Liver (tissue), 9 donors: ENCODE results near the gene DDB1. TPM values are rescaled to one million over a fixed set of nuclear protein-coding genes. Genes with fewer than 3 reads are reported as not detected.

Experiments used
- DNase-seq: peaks from one replicate; pipeline ENCODE4 v3.0.0-alpha.2; 2017; ENCODE audit warnings: low spot score
- H3K27ac ChIP-seq, 2 donors: one replicate each; pipeline ENCODE4 v1.7.0; 2013; ENCODE audit warnings: inconsistent platforms in 2 of 2, low read length in 2 of 2, control low read depth in 1 of 2, low read depth in 1 of 2, mild to moderate bottlenecking in 1 of 2
- H3K27me3 ChIP-seq, 4 donors: one replicate each; pipeline versions ENCODE4 v1.6.1 to v1.7.0; 2013; ENCODE audit warnings: low read length in 3 of 4, inconsistent platforms in 1 of 4, mild to moderate bottlenecking in 1 of 4, moderate library complexity in 1 of 4; ENCODE audit not compliant: control insufficient read depth in 4 of 4, insufficient read depth in 4 of 4
- H3K36me3 ChIP-seq, 4 donors: one replicate each; pipeline versions ENCODE4 v1.6.1 to v1.7.0; 2013; ENCODE audit warnings: low read length in 3 of 4, mild to moderate bottlenecking in 3 of 4, low read depth in 1 of 4, moderate library complexity in 1 of 4; ENCODE audit not compliant: control insufficient read depth in 4 of 4, insufficient read depth in 3 of 4
- H3K4me1 ChIP-seq, 4 donors: one replicate each; pipeline versions ENCODE4 v1.6.1 to v1.7.0; 2013; ENCODE audit warnings: low read length in 3 of 4, mild to moderate bottlenecking in 3 of 4, moderate library complexity in 1 of 4; ENCODE audit not compliant: control insufficient read depth in 4 of 4, insufficient read depth in 4 of 4
- H3K4me3 ChIP-seq, 3 donors: one replicate each; pipeline versions ENCODE4 v1.6.1 to v1.7.0; 2013; ENCODE audit warnings: low read length in 3 of 3, control low read depth in 1 of 3, low read depth in 1 of 3, mild to moderate bottlenecking in 1 of 3
- H3K9ac ChIP-seq, 2 donors: one replicate each; pipeline ENCODE4 v1.7.0; 2013; ENCODE audit warnings: low read length in 2 of 2, mild to moderate bottlenecking in 2 of 2, moderate library complexity in 2 of 2, control low read depth in 1 of 2, low read depth in 1 of 2
- H3K9me3 ChIP-seq, 4 donors: one replicate each; pipeline versions ENCODE4 v1.6.1 to v1.7.0; 2013; ENCODE audit warnings: low read length in 3 of 4; ENCODE audit not compliant: control insufficient read depth in 4 of 4
- EGR1 ChIP-seq, 2 donors: IDR thresholded peaks; 2 replicates each; pipeline ENCODE4 v1.6.1; 2016 to 2018; ENCODE audit warnings: antibody characterized with exemption in 2 of 2, low read depth in 2 of 2
- FOXA1 ChIP-seq: IDR thresholded peaks from 2 replicates; pipeline ENCODE4 v1.6.1; 2016; ENCODE audit warnings: antibody characterized with exemption
- FOXA2 ChIP-seq: IDR thresholded peaks from 2 replicates; pipeline ENCODE4 v1.6.1; 2016; ENCODE audit warnings: antibody characterized with exemption
- GABPA ChIP-seq, 2 donors: IDR thresholded peaks in 1 of 2; conservative IDR thresholded peaks in 1 of 2; 2 replicates each; pipeline ENCODE4 v1.6.1; 2016; ENCODE audit warnings: antibody characterized with exemption in 2 of 2, mild to moderate bottlenecking in 1 of 2, moderate library complexity in 1 of 2
- HNF4A ChIP-seq, 2 donors: conservative IDR thresholded peaks; 2 replicates each; pipeline ENCODE4 v1.6.1; 2016; ENCODE audit warnings: antibody characterized with exemption in 2 of 2, mild to moderate bottlenecking in 2 of 2
- HNF4G ChIP-seq: IDR thresholded peaks from 2 replicates; pipeline ENCODE4 v1.6.1; 2016; ENCODE audit warnings: antibody characterized with exemption
- JUND ChIP-seq, 2 donors: IDR thresholded peaks; 2 replicates each; pipeline ENCODE4 v1.6.1; 2016; ENCODE audit warnings: antibody characterized with exemption in 2 of 2
- NR2F2 ChIP-seq: IDR thresholded peaks from 2 replicates; pipeline ENCODE4 v1.6.1; 2016; ENCODE audit warnings: antibody characterized with exemption
- RAD21 ChIP-seq, 2 donors: IDR thresholded peaks; 2 replicates each; pipeline ENCODE4 v1.6.1; 2016; ENCODE audit warnings: antibody characterized with exemption in 2 of 2, mild to moderate bottlenecking in 2 of 2
- RXRA ChIP-seq, 2 donors: IDR thresholded peaks; 2 replicates each; pipeline ENCODE4 v1.6.1; 2017 to 2018; ENCODE audit warnings: antibody characterized with exemption in 2 of 2, mild to moderate bottlenecking in 1 of 2
- SP1 ChIP-seq: IDR thresholded peaks from 2 replicates; pipeline ENCODE4 v1.6.1; 2018; ENCODE audit warnings: antibody characterized with exemption, mild to moderate bottlenecking
- TAF1 ChIP-seq: conservative IDR thresholded peaks from 2 replicates; pipeline ENCODE4 v1.6.1; 2016; ENCODE audit warnings: antibody characterized with exemption, mild to moderate bottlenecking
- WGBS: extraction: QIAGEN DNeasy Blood & Tissue Kit; methylation state at CpG from one replicate; pipeline ENCODE4 v1.1.7; 2013; 5-methylcytosine and 5-hydroxymethylcytosine counted together
- polyA plus RNA-seq, 2 donors: library from polyadenylated mRNA; stranded (reverse) in 1 of 2; unstranded in 1 of 2; fragments of 200-250 nt in 1 of 2; fragments of >200 nt in 1 of 2; fragmentation: Nextera tagmentation in 1 of 2; extraction: Ambion mirVana in 1 of 2; gene quantifications; one replicate each; pipeline versions ENCODE4 v1.2.1 to v1.2.3, GENCODE V29; 2013 to 2015
- total RNA-seq, 2 donors: library from RNA; depleted of rRNA; stranded (reverse); fragments of >200 nt; gene quantifications; one replicate each; pipeline ENCODE4 v1.2.3, GENCODE V29; 2014
- TF ChIP-seq, protein P1 (sequence below): IDR thresholded peaks from 2 replicates; pipeline ENCODE4 v1.6.1; 2016; ENCODE audit warnings: antibody characterized with exemption
- TF ChIP-seq, protein P2 (sequence below): IDR thresholded peaks from 2 replicates; pipeline ENCODE4 v1.6.1; 2016; ENCODE audit warnings: antibody characterized with exemption
- TF ChIP-seq, protein P3 (sequence below): IDR thresholded peaks from 2 replicates; pipeline ENCODE4 v1.6.1; 2016; ENCODE audit warnings: antibody characterized with exemption
- TF ChIP-seq, protein P4 (sequence below): fragments of 150-350 bp; IDR thresholded peaks from 2 replicates; pipeline ENCODE4 v1.5.1; 2017; ENCODE audit warnings: improper control_type of control experiment, low read depth, low read length; ENCODE audit not compliant: missing input control
- donor health status: healthy.
- donor health status: healthy.
- donor health status: healthy.
- donor health status: healthy.
- donor health status: healthy.

The DDB1 gene
- total and polyA plus RNA-seq, 4 donors, result 37.5 to 146 (median 88.9) TPM

DNA sequence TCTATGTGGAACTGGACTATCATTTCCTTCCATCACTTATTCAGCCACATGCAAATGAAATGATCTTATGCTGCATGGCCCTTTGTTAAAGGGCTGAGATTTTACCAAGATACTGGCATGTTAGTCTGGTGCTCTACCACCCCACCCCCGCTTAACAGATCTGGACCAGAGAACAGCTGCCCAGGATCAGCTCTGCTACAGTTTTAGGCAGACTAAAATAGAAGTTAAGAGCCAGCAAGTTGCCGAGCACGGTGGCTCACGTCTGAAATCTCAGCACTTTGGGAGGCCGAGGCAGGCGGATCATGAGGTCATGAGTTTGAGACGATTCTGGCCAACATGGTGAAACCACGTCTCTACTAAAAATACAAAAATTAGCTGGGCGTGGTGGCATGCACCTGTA is 4.6 kb downstream of the DDB1 start:
- H3K9me3 ChIP-seq, result no peaks in the 10 kb centered on the region
- no peaks in the 10 kb centered on the region for H3K27me3 ChIP-seq
- no peak overlapping the region for H3K4me3 ChIP-seq
- H3K36me3 ChIP-seq, result peaks cover 6 to 54% (median 42%) of the 10 kb centered on the region in 4 donors
- DNase-seq, result no peak
- H3K27ac ChIP-seq, result no peak overlapping the region
- H3K4me1 ChIP-seq, result peaks cover 0 to 17% (median 14%) of the 10 kb centered on the region in 4 donors
- no peak overlapping the region for H3K9ac ChIP-seq
- WGBS, result 93% methylated on average over 9 of the region's 9 CpGs
- TF ChIP-seq, protein P1, sequence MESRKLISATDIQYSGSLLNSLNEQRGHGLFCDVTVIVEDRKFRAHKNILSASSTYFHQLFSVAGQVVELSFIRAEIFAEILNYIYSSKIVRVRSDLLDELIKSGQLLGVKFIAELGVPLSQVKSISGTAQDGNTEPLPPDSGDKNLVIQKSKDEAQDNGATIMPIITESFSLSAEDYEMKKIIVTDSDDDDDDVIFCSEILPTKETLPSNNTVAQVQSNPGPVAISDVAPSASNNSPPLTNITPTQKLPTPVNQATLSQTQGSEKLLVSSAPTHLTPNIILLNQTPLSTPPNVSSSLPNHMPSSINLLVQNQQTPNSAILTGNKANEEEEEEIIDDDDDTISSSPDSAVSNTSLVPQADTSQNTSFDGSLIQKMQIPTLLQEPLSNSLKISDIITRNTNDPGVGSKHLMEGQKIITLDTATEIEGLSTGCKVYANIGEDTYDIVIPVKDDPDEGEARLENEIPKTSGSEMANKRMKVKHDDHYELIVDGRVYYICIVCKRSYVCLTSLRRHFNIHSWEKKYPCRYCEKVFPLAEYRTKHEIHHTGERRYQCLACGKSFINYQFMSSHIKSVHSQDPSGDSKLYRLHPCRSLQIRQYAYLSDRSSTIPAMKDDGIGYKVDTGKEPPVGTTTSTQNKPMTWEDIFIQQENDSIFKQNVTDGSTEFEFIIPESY, result no peak
- no peak for TF ChIP-seq RAD21 (IDR thresholded peaks at IDR 0.05)
- no peak for TF ChIP-seq FOXA2
- TF ChIP-seq, protein P2, sequence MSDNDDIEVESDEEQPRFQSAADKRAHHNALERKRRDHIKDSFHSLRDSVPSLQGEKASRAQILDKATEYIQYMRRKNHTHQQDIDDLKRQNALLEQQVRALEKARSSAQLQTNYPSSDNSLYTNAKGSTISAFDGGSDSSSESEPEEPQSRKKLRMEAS, result no peak
- no peak for TF ChIP-seq JUND (IDR thresholded peaks at IDR 0.05)
- TF ChIP-seq GABPA (IDR thresholded peaks at IDR 0.05 in 1 of 2, conservative IDR thresholded peaks at IDR 0.05 in 1 of 2), result no peak
- TF ChIP-seq, protein P3, sequence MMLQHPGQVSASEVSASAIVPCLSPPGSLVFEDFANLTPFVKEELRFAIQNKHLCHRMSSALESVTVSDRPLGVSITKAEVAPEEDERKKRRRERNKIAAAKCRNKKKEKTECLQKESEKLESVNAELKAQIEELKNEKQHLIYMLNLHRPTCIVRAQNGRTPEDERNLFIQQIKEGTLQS, result no peak

DNA sequence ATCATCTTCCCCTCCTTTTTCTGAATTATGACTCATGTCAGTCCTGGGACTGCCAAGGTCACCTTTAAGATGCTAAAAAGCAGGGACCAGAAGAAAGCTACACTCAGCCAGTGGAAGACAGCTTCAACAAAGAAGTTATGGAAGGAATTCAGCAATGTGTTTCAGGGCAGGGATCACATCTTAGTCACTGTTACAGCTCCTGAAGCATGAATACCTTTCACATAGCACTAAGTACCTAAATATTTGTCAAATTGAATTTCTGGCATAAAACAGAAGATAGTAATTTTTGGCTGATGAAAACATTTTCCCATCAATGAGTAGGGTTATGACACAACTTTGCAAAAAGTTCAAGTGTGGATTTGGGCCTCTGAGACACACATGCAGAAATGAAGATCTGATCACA is 5.2 kb downstream of the DDB1 start:
- no peaks in the 10 kb centered on the region for H3K27me3 ChIP-seq
- H3K4me1 ChIP-seq, result peaks cover 0 to 17% (median 14%) of the 10 kb centered on the region in 4 donors
- H3K9ac ChIP-seq, result no peak overlapping the region
- H3K27ac ChIP-seq, result no peak overlapping the region
- H3K36me3 ChIP-seq, result peaks cover 11 to 61% (median 48%) of the 10 kb centered on the region in 4 donors
- no peak for DNase-seq
- no peak for TF ChIP-seq FOXA1
- TF ChIP-seq GABPA (IDR thresholded peaks at IDR 0.05 in 1 of 2, conservative IDR thresholded peaks at IDR 0.05 in 1 of 2), result no peak
- TF ChIP-seq, protein P4, sequence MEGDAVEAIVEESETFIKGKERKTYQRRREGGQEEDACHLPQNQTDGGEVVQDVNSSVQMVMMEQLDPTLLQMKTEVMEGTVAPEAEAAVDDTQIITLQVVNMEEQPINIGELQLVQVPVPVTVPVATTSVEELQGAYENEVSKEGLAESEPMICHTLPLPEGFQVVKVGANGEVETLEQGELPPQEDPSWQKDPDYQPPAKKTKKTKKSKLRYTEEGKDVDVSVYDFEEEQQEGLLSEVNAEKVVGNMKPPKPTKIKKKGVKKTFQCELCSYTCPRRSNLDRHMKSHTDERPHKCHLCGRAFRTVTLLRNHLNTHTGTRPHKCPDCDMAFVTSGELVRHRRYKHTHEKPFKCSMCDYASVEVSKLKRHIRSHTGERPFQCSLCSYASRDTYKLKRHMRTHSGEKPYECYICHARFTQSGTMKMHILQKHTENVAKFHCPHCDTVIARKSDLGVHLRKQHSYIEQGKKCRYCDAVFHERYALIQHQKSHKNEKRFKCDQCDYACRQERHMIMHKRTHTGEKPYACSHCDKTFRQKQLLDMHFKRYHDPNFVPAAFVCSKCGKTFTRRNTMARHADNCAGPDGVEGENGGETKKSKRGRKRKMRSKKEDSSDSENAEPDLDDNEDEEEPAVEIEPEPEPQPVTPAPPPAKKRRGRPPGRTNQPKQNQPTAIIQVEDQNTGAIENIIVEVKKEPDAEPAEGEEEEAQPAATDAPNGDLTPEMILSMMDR, result no peak
- no peak overlapping the region for H3K4me3 ChIP-seq
- no peaks in the 10 kb centered on the region for H3K9me3 ChIP-seq

DNA sequence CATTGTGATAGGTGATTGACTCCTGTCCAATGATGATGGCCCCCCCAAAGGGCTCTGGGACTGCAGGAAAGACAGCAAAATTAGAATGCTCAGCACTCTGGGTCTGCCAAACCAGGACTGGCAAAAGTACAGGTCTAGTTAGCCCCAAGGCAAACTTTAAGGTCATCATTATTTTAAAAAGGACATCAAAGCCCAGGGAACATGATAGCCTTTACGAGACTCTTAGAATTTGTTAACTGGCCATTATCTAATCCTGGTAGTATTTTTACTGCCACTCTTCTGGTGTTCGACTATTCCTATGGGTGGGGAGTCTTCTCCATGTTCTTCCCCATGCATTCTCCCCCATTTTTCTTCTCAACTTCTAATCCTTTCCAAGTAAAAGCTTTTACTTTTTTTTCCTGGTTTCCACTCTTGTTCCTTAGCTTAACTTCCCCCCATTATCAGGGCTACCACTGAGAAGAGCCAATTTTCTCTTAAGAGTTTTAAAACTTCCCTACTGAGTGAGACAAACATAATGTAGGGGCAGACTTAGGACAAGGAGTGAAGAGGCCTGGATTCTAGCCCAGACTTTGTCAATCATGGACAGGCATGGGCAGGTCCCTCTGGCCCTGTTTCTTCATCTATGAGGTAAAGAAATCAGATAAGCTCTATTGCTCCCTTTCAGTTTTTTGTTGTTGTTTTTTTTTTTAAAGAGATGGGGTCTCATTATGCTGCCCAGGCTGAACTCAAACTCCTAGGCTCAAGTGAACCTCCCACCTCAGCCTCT is 7.1 kb downstream of the DDB1 start:
- no peak overlapping the region for H3K4me3 ChIP-seq
- no peaks in the 10 kb centered on the region for H3K27me3 ChIP-seq
- H3K9ac ChIP-seq, result no peak overlapping the region
- DNase-seq, result no peak
- peaks cover 0 to 1% (median 0%) of the 10 kb centered on the region in 4 donors for H3K4me1 ChIP-seq
- H3K36me3 ChIP-seq, result peaks cover 13 to 76% (median 65%) of the 10 kb centered on the region in 4 donors
- 94% methylated on average over 2 of the region's 2 CpGs for WGBS
- H3K9me3 ChIP-seq, result no peaks in the 10 kb centered on the region
- H3K27ac ChIP-seq, result no peak overlapping the region
- no peak for TF ChIP-seq HNF4G
- TF ChIP-seq TAF1, result no peak
- no peak for TF ChIP-seq SP1
- no peak for TF ChIP-seq NR2F2
- TF ChIP-seq JUND (IDR thresholded peaks at IDR 0.05), result no peak
- no peak for TF ChIP-seq HNF4A (conservative IDR thresholded peaks at IDR 0.05)
- no peak for TF ChIP-seq EGR1 (IDR thresholded peaks at IDR 0.05; ENCODE audit: low read depth in 2 of 2)
- no peak for TF ChIP-seq RXRA (IDR thresholded peaks at IDR 0.05)
- TF ChIP-seq, protein P3, result no peak
- TF ChIP-seq, protein P1, result no peak
- no peak for TF ChIP-seq FOXA2
- no peak for TF ChIP-seq FOXA1
- TF ChIP-seq, protein P2, result no peak
- TF ChIP-seq, protein P4, result no peak
- no peak for TF ChIP-seq GABPA (IDR thresholded peaks at IDR 0.05 in 1 of 2, conservative IDR thresholded peaks at IDR 0.05 in 1 of 2)
